CD4-positive, alpha-beta T cell treated with Interleukin-1 beta for 1 hour (primary cell): ENCODE results near the gene TSC22D2.

Source experiments
- DNase-seq, 2 donors: peaks; one replicate each; pipeline ENCODE4 v3.0.0-alpha.2; 2020 to 2022

The TSC22D2 gene

GRCh38 chr3:150385296-150386242 is 22.5 kb upstream of the TSC22D2 start:
- DNase-seq, result peak; percentile 24 to 62

- no peak for DNase-seq
These were observed 19.3 kb upstream of the TSC22D2 start for GRCh38 chr3:150388498-150389418.

- no peak for DNase-seq
These were observed 18.0 kb upstream of the TSC22D2 start for GRCh38 chr3:150390087-150390486.

- no peak for DNase-seq
These were observed 16.9 kb upstream of the TSC22D2 start for GRCh38 chr3:150391161-150391560.

- no peak for DNase-seq
These were observed 14.4 kb upstream of the TSC22D2 start for GRCh38 chr3:150393745-150394144.

GRCh38 chr3:150394606-150395005 is 13.5 kb upstream of the TSC22D2 start:
- no peak for DNase-seq

GRCh38 chr3:150396491-150396890 is 11.6 kb upstream of the TSC22D2 start:
- DNase-seq, result no peak

- DNase-seq, result no peak
These were observed 11.0 kb upstream of the TSC22D2 start for GRCh38 chr3:150396956-150397550.

- DNase-seq, result no peak
These were observed 9.0 kb upstream of the TSC22D2 start for GRCh38 chr3:150399060-150399459.

GRCh38 chr3:150401285-150401684 is 6.8 kb upstream of the TSC22D2 start:
- no peak for DNase-seq

- no peak for DNase-seq
These were observed 5.9 kb upstream of the TSC22D2 start for GRCh38 chr3:150402217-150402616.

GRCh38 chr3:150404023-150404422 is 4.1 kb upstream of the TSC22D2 start:
- DNase-seq, result no peak

- no peak for DNase-seq
These were observed 869 bp upstream of the TSC22D2 start for GRCh38 chr3:150407051-150407807.

GRCh38 chr3:150407808-150408220 is 284 bp upstream of the TSC22D2 start:
- no peak for DNase-seq

- DNase-seq, result no peak
These were observed 1.0 kb downstream of the TSC22D2 start for GRCh38 chr3:150409125-150409511.

- DNase-seq, result peak; percentile 72 to 74
These were observed 1.6 kb downstream of the TSC22D2 start for GRCh38 chr3:150409512-150410310.

- peak; percentile 18 to 30 for DNase-seq
These were observed 2.4 kb downstream of the TSC22D2 start for GRCh38 chr3:150410311-150411105.

- no peak for DNase-seq
These were observed 3.0 kb downstream of the TSC22D2 start for GRCh38 chr3:150411106-150411460.

- no peak for DNase-seq
These were observed 3.4 kb downstream of the TSC22D2 start for GRCh38 chr3:150411546-150411945.

GRCh38 chr3:150411976-150412375 is 3.9 kb downstream of the TSC22D2 start:
- no peak for DNase-seq
